Chondrocyte (in vitro differentiated cells): Measurements from ENCODE around the gene FFAR4. TPM values are rescaled to one million over a fixed set of nuclear protein-coding genes. Genes with fewer than 3 reads are reported as not detected.

ENCODE experiments used
- DNase-seq: peaks from one replicate; pipeline ENCODE4 v3.0.0; 2021; ENCODE audit warnings: mixed read lengths, low spot score
- H3K27ac Mint-ChIP-seq: one replicate; pipeline ENCODE4 v1.8.0; 2021; ENCODE audit warnings: mild to moderate bottlenecking, moderate library complexity, mixed read lengths; ENCODE audit not compliant: unreplicated experiment
- H3K27me3 Mint-ChIP-seq: 2 replicates; pipeline ENCODE4 v1.8.0; 2021; ENCODE audit warnings: low read depth, mixed read lengths
- H3K36me3 Mint-ChIP-seq: 2 replicates; pipeline ENCODE4 v1.8.0; 2021; ENCODE audit warnings: low read depth, mixed read lengths
- H3K4me1 Mint-ChIP-seq: 2 replicates; pipeline ENCODE4 v1.8.0; 2021; ENCODE audit warnings: low read depth, mild to moderate bottlenecking, mixed read lengths
- H3K4me3 Mint-ChIP-seq: one replicate; pipeline ENCODE4 v1.8.0; 2021; ENCODE audit warnings: mild to moderate bottlenecking, moderate library complexity, mixed read lengths; ENCODE audit not compliant: unreplicated experiment
- H3K9me3 Mint-ChIP-seq: 2 replicates; pipeline ENCODE4 v1.8.0; 2021; ENCODE audit warnings: low read depth, mixed read lengths
- CTCF ChIP-seq: fragments of 200-600 bp; sonication (generic); IDR thresholded peaks from 2 replicates; pipeline ENCODE4 v1.5.0; 2021; ENCODE audit warnings: antibody characterized with exemption, mild to moderate bottlenecking, moderate library complexity
- total RNA-seq: library from RNA; stranded (reverse); gene quantifications from 3 replicates; pipeline ENCODE4 v1.2.1, GENCODE V29; 2021

The FFAR4 gene
- total RNA-seq, 1 donor from 2014 or later = not detected

GRCh38 chr10:93553482-93554315 is 12.8 kb upstream of the FFAR4 start:
- peaks cover 13% of the 10 kb centered on the region for H3K4me1 Mint-ChIP-seq
- no peak for DNase-seq
- H3K27ac Mint-ChIP-seq = no peak overlapping the region
- no peaks in the 10 kb centered on the region for H3K36me3 Mint-ChIP-seq
- no peak for TF ChIP-seq CTCF
- H3K9me3 Mint-ChIP-seq = no peaks in the 10 kb centered on the region
- H3K4me3 Mint-ChIP-seq = no peak overlapping the region
- H3K27me3 Mint-ChIP-seq = no peaks in the 10 kb centered on the region

- Mint-ChIP-seq H3K4me3 (no peak overlapping the region), H3K36me3 (no peaks in the 10 kb centered on the region), H3K9me3 (no peaks in the 10 kb centered on the region), H3K4me1 (peaks cover 8% of the 10 kb centered on the region), H3K27me3 (no peaks in the 10 kb centered on the region), H3K27ac (no peak overlapping the region)
- no peak for TF ChIP-seq CTCF
- DNase-seq = no peak
These were observed 12.2 kb upstream of the FFAR4 start for GRCh38 chr10:93554316-93554663.

- DNase-seq = no peak
- Mint-ChIP-seq H3K4me3 (no peak overlapping the region), H3K27me3 (no peaks in the 10 kb centered on the region), H3K9me3 (peaks cover 3% of the 10 kb centered on the region), H3K27ac (no peak overlapping the region), H3K4me1 (peaks cover 8% of the 10 kb centered on the region), H3K36me3 (peaks cover 1% of the 10 kb centered on the region)
- TF ChIP-seq CTCF = peak; percentile 87
These were observed 11.6 kb upstream of the FFAR4 start for GRCh38 chr10:93554760-93555432.

- no peak overlapping the region for H3K27ac Mint-ChIP-seq
- TF ChIP-seq CTCF = no peak
These were observed 7.0 kb upstream of the FFAR4 start for GRCh38 chr10:93559490-93559889.

GRCh38 chr10:93560541-93560940 is 5.9 kb upstream of the FFAR4 start:
- peaks cover under 1% of the 10 kb centered on the region for H3K4me1 Mint-ChIP-seq
- no peak for DNase-seq
- no peak for TF ChIP-seq CTCF
- no peak overlapping the region for H3K27ac Mint-ChIP-seq
- H3K27me3 Mint-ChIP-seq = peaks cover 11% of the 10 kb centered on the region
- no peak overlapping the region for H3K4me3 Mint-ChIP-seq
- peaks cover 3% of the 10 kb centered on the region for H3K9me3 Mint-ChIP-seq
- peaks cover 3% of the 10 kb centered on the region for H3K36me3 Mint-ChIP-seq

More at GRCh38 chr10:93559490-93559889, 7.0 kb upstream of the FFAR4 start:
- Mint-ChIP-seq H3K4me3 (no peak overlapping the region), H3K36me3 (peaks cover 1% of the 10 kb centered on the region), H3K4me1 (peaks cover 8% of the 10 kb centered on the region), H3K27me3 (peaks cover 2% of the 10 kb centered on the region), H3K9me3 (peaks cover 3% of the 10 kb centered on the region)
- no peak for DNase-seq
